ENCODE measurements around the gene C12orf57. TPM values are rescaled to one million over a fixed set of nuclear protein-coding genes. Genes with fewer than 3 reads are reported as not detected.

The C12orf57 gene
- polyA plus RNA-seq, 1 donor from 2014 or later: 500 TPM

DNA sequence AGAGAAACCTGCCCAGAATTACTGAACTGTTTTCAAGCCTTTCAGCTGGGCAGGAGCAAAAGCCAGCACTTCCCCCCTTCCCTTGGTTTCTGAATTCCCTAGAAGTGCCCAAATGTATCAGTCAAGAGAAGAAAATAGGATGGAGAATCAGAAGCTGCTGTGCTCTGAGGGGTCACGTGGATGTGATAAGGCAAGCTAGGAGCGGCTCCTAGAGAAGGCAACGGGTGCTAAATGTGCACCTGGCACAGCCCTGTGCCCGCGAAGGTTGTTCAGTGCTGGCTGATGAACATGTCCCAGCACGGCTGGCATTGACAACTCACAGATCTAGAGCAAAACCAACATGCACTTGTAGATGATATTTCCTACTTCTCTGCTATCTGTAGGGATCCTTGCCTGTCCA is 35.2 kb downstream of the C12orf57 start:
- no peak overlapping the region for H3K9ac ChIP-seq (ENCODE audit: low read length)
- H3K4me3 ChIP-seq (ENCODE audit: low read length): no peak overlapping the region
- no peak overlapping the region for H2AFZ ChIP-seq (ENCODE audit: low read depth, low read length)
- no peaks in the 10 kb centered on the region for H3F3A ChIP-seq (ENCODE audit: insufficient read depth, low read length, poor library complexity, severe bottlenecking)
- no peak overlapping the region for H3K4me2 ChIP-seq (ENCODE audit: low read length)
- H3K27me3 ChIP-seq (ENCODE audit: insufficient read depth, low read depth, low read length): no peaks in the 10 kb centered on the region
- H3K27ac ChIP-seq (ENCODE audit: low read length): no peak overlapping the region
- TF ChIP-seq, protein P1, sequence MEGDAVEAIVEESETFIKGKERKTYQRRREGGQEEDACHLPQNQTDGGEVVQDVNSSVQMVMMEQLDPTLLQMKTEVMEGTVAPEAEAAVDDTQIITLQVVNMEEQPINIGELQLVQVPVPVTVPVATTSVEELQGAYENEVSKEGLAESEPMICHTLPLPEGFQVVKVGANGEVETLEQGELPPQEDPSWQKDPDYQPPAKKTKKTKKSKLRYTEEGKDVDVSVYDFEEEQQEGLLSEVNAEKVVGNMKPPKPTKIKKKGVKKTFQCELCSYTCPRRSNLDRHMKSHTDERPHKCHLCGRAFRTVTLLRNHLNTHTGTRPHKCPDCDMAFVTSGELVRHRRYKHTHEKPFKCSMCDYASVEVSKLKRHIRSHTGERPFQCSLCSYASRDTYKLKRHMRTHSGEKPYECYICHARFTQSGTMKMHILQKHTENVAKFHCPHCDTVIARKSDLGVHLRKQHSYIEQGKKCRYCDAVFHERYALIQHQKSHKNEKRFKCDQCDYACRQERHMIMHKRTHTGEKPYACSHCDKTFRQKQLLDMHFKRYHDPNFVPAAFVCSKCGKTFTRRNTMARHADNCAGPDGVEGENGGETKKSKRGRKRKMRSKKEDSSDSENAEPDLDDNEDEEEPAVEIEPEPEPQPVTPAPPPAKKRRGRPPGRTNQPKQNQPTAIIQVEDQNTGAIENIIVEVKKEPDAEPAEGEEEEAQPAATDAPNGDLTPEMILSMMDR (IDR thresholded peaks at IDR 0.05; ENCODE audit: poor library complexity, severe bottlenecking): no peak
- TF ChIP-seq, protein P2, sequence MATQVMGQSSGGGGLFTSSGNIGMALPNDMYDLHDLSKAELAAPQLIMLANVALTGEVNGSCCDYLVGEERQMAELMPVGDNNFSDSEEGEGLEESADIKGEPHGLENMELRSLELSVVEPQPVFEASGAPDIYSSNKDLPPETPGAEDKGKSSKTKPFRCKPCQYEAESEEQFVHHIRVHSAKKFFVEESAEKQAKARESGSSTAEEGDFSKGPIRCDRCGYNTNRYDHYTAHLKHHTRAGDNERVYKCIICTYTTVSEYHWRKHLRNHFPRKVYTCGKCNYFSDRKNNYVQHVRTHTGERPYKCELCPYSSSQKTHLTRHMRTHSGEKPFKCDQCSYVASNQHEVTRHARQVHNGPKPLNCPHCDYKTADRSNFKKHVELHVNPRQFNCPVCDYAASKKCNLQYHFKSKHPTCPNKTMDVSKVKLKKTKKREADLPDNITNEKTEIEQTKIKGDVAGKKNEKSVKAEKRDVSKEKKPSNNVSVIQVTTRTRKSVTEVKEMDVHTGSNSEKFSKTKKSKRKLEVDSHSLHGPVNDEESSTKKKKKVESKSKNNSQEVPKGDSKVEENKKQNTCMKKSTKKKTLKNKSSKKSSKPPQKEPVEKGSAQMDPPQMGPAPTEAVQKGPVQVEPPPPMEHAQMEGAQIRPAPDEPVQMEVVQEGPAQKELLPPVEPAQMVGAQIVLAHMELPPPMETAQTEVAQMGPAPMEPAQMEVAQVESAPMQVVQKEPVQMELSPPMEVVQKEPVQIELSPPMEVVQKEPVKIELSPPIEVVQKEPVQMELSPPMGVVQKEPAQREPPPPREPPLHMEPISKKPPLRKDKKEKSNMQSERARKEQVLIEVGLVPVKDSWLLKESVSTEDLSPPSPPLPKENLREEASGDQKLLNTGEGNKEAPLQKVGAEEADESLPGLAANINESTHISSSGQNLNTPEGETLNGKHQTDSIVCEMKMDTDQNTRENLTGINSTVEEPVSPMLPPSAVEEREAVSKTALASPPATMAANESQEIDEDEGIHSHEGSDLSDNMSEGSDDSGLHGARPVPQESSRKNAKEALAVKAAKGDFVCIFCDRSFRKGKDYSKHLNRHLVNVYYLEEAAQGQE (IDR thresholded peaks at IDR 0.05; ENCODE audit: borderline replicate concordance): no peak
- no peaks in the 10 kb centered on the region for H4K20me1 ChIP-seq (ENCODE audit: insufficient read depth)
- H3K9me3 ChIP-seq (ENCODE audit: low read length): no peaks in the 10 kb centered on the region
- peaks cover 8% of the 10 kb centered on the region for H3K36me3 ChIP-seq (ENCODE audit: insufficient read depth, low read length)
- no peaks in the 10 kb centered on the region for H3K79me2 ChIP-seq (replicated peaks; ENCODE audit: insufficient read depth, low read length)
- no peaks in the 10 kb centered on the region for H3K9me2 ChIP-seq (ENCODE audit: insufficient read depth, low read length)

DNA sequence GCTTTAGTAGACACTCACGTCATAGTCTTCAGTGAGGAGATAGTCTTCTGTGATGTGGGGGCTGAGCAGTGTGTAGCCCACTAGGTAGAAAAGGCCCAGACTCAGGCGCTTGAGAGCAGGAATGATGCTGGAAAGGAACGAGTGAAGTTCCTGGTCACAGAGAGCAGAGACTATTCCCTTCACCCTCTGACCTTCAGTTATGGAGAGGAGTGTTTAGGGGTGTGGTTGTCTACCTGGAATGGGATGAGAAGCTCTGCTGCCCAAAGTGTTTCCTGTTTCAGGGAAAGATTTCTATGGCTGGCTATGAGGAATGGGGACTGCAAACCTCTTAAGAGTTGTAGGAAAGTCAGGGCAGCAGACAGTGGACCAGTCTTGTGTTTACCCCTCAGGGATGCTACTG is 35.6 kb downstream of the C12orf57 start:
- H3F3A ChIP-seq (ENCODE audit: insufficient read depth, low read length, poor library complexity, severe bottlenecking): no peaks in the 10 kb centered on the region
- H2AFZ ChIP-seq (ENCODE audit: low read depth, low read length): no peak overlapping the region
- no peak overlapping the region for H3K4me2 ChIP-seq (ENCODE audit: low read length)
- no peak overlapping the region for H3K4me3 ChIP-seq (ENCODE audit: low read length)
- H3K9ac ChIP-seq (ENCODE audit: low read length): no peak overlapping the region
- no peaks in the 10 kb centered on the region for H3K27me3 ChIP-seq (ENCODE audit: insufficient read depth, low read depth, low read length)
- H3K79me2 ChIP-seq (replicated peaks; ENCODE audit: insufficient read depth, low read length): no peaks in the 10 kb centered on the region
- TF ChIP-seq EP300 (conservative IDR thresholded peaks at IDR 0.05; ENCODE audit: poor library complexity, severe bottlenecking) (no peak), RAD21 (conservative IDR thresholded peaks at IDR 0.05) (no peak), SMC3 (conservative IDR thresholded peaks at IDR 0.05; ENCODE audit: poor library complexity) (no peak), POLR2AphosphoS5 (IDR thresholded peaks at IDR 0.05) (no peak), EZH2 (IDR thresholded peaks at IDR 0.05; ENCODE audit: borderline replicate concordance, insufficient read depth, low read length, poor library complexity, severe bottlenecking) (no peak), MXI1 (conservative IDR thresholded peaks at IDR 0.05; ENCODE audit: poor library complexity, severe bottlenecking) (no peak), TAF1 (IDR thresholded peaks at IDR 0.05; ENCODE audit: low read depth) (no peak)
- TF ChIP-seq, protein P1 (IDR thresholded peaks at IDR 0.05; ENCODE audit: poor library complexity, severe bottlenecking): no peak
- TF ChIP-seq, protein P2 (IDR thresholded peaks at IDR 0.05; ENCODE audit: borderline replicate concordance): no peak
- H3K9me2 ChIP-seq (ENCODE audit: insufficient read depth, low read length): no peaks in the 10 kb centered on the region
- H3K27ac ChIP-seq (ENCODE audit: low read length): no peak overlapping the region
- H4K20me1 ChIP-seq (ENCODE audit: insufficient read depth): no peaks in the 10 kb centered on the region
- peaks cover 8% of the 10 kb centered on the region for H3K36me3 ChIP-seq (ENCODE audit: insufficient read depth, low read length)
- no peaks in the 10 kb centered on the region for H3K9me3 ChIP-seq (ENCODE audit: low read length)
